Measurements from ENCODE around the gene CHD9.
"Not testable (repeated sequence)": the region's sequence is repeated elsewhere in the genome, so short reads cannot be mapped to it uniquely, and the experiment has no call there.

Gene CHD9

DNA sequence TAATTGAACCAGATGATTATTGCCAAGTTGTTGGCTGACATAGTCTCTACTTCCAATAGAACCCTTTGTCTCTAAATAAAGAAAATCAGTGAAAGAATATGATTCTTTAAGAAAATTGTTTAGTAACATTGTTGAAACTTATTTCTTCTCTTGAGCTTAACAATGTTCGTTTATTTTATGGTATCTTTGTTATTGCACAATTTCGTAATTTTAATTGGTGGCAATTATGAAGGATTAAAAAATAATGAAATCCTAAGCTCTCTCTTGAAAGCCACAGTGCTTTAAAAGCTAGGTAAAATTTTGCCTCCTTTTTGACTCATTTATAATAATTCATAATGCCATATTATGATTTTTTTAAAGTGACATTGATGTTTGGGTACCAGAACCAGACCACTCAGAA is 230.4 kb downstream of the CHD9 start:
- H3K4me3 ChIP-seq (ENCODE audit: low read length), result no peak overlapping the region
- H3K36me3 ChIP-seq (ENCODE audit: control insufficient read depth, insufficient read depth, low read length), result peaks cover 8% of the 10 kb centered on the region
- H3K9ac ChIP-seq (ENCODE audit: low read length), result no peak overlapping the region
- no peaks in the 10 kb centered on the region for H3K4me1 ChIP-seq (ENCODE audit: control insufficient read depth, insufficient read depth, low read length)
- no peaks in the 10 kb centered on the region for H3K9me3 ChIP-seq (ENCODE audit: control insufficient read depth, low read length)
- H3K27me3 ChIP-seq (ENCODE audit: control insufficient read depth, insufficient read depth, low read length), result no peaks in the 10 kb centered on the region

DNA sequence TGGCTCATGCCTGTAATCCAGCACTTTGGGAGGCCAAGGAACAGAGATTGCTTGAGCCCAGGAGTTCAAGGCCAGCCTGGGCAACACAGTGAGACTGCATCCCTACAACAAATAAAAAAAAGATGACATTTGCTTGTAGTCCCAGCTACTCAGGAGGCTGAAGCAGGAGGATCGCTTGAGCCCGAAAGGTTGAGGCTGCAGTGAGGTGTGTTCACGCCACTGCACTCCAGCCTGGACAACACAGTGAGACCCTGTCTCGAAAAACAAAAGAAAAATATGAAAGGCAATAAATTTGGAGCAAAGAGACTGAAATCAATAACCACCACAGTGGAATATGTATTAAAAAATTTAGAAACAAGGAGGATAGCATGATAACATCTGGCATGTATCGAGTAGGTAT is 235.7 kb downstream of the CHD9 start:
- Histone ChIP-seq H3K9me3 (ENCODE audit: control insufficient read depth, low read length) (no peaks in the 10 kb centered on the region), H3K36me3 (ENCODE audit: control insufficient read depth, insufficient read depth, low read length) (peaks cover 8% of the 10 kb centered on the region), H3K27me3 (ENCODE audit: control insufficient read depth, insufficient read depth, low read length) (no peaks in the 10 kb centered on the region), H3K4me3 (ENCODE audit: low read length) (no peak overlapping the region), H3K4me1 (ENCODE audit: control insufficient read depth, insufficient read depth, low read length) (no peaks in the 10 kb centered on the region), H3K9ac (ENCODE audit: low read length) (no peak overlapping the region)

DNA sequence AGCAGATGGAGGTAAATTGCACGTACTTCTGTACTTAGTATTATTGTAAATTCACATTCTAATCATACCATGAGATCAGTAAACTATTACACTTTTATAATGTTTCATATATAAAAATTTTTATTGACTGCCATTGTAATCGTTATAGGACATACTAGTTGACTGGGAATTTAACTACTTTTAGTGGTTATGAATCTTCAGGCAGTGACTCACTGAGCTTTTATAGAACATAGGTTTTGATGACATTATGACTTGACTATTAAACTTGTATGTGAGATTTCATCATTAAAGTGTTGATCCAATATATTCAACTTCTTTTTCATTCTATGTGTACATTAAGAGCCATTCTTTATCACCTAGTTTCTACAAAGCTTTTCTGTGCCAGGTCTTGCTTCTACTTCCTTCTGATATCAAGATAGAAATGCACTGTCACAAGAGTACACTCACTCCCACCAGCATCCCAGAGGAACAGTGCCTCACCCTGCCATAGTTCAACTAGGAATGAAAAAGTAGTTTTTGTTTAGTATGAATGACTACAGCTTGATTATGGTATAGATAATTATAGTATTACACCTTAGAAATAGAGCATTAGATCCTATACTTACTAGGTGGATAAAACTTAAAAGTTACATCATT is 237.1 kb downstream of the CHD9 start:
- H3K4me3 ChIP-seq (ENCODE audit: low read length), result no peak overlapping the region
- H3K27me3 ChIP-seq (ENCODE audit: control insufficient read depth, insufficient read depth, low read length), result no peaks in the 10 kb centered on the region
- no peaks in the 10 kb centered on the region for H3K4me1 ChIP-seq (ENCODE audit: control insufficient read depth, insufficient read depth, low read length)
- peaks cover 4% of the 10 kb centered on the region for H3K36me3 ChIP-seq (ENCODE audit: control insufficient read depth, insufficient read depth, low read length)
- no peak overlapping the region for H3K9ac ChIP-seq (ENCODE audit: low read length)
- H3K9me3 ChIP-seq (ENCODE audit: control insufficient read depth, low read length), result no peaks in the 10 kb centered on the region

DNA sequence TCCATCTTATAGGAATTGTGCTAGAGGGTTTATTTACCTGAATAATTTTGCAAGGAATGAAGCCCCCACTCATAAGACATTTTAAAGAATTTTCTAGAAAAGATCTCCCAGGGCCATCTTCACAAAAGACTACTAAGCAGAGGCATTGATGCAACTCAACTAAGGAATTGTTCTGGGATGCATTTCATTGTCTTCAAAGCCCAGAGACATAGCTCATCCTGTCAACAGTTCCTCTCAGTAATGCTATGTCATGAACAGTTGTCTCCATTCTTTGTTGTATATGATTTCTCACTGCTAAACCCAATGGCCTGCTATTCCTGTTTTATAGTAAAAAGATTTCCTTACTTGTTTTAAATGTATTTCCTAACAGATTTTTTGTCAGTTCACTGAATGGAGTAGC is 242.7 kb downstream of the CHD9 start:
- H3K27me3 ChIP-seq (ENCODE audit: control insufficient read depth, insufficient read depth, low read length), result no peaks in the 10 kb centered on the region
- no peak overlapping the region for H3K9ac ChIP-seq (ENCODE audit: low read length)
- peaks cover 8% of the 10 kb centered on the region for H3K36me3 ChIP-seq (ENCODE audit: control insufficient read depth, insufficient read depth, low read length)

DNA sequence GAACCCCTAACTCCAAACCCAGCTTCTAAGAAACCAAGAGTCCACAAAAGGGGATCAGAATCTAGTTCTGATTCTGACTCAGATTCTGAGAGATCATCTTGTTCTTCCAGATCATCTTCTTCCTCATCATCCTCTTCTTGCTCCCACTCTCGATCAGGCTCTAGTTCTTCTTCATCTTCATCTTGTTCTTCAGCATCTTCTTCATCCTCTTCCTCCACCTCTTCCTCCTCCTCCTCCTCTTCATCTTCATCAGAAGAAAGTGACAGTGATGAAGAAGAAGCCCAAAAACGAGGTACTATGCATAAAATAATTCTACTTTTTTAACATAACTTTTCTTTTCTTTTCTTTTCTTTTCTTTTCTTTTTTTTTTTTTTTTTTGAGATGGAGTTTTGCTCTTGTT is 249.5 kb downstream of the CHD9 start:
- Histone ChIP-seq H3K36me3 (ENCODE audit: control insufficient read depth, insufficient read depth, low read length) (peaks cover 6% of the 10 kb centered on the region), H3K9me3 (ENCODE audit: control insufficient read depth, low read length) (no peaks in the 10 kb centered on the region), H3K27me3 (ENCODE audit: control insufficient read depth, insufficient read depth, low read length) (no peaks in the 10 kb centered on the region), H3K4me3 (ENCODE audit: low read length) (no peak overlapping the region), H3K9ac (ENCODE audit: low read length) (no peak overlapping the region), H3K4me1 (ENCODE audit: control insufficient read depth, insufficient read depth, low read length) (no peaks in the 10 kb centered on the region)

More for the DNA sequence above, 242.7 kb downstream of the CHD9 start:
- H3K4me1 ChIP-seq (ENCODE audit: control insufficient read depth, insufficient read depth, low read length), result no peaks in the 10 kb centered on the region
- H3K4me3 ChIP-seq (ENCODE audit: low read length), result no peak overlapping the region
- no peaks in the 10 kb centered on the region for H3K9me3 ChIP-seq (ENCODE audit: control insufficient read depth, low read length)

DNA sequence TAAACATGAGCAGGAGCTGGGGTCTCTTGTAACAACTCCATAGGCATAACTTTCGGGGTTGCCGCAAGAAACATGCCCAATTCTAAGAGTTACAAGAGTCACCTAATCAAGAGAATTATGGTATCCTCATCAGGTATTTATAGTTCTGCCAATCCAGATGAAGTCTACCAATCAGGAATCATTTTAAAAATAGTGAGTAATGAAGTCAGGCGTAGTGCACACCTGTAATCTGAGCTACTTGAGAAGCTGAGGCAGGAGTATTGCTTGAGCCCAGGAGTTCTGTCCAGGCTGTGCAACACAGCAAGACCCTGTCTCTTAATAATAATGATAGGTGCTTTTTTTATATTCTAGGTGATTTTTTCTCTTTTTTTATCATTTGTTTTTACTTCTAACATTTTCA is 251.0 kb downstream of the CHD9 start:
- H3K36me3 ChIP-seq (ENCODE audit: control insufficient read depth, insufficient read depth, low read length), result no peaks in the 10 kb centered on the region
- no peaks in the 10 kb centered on the region for H3K4me1 ChIP-seq (ENCODE audit: control insufficient read depth, insufficient read depth, low read length)
- no peaks in the 10 kb centered on the region for H3K9me3 ChIP-seq (ENCODE audit: control insufficient read depth, low read length)

DNA sequence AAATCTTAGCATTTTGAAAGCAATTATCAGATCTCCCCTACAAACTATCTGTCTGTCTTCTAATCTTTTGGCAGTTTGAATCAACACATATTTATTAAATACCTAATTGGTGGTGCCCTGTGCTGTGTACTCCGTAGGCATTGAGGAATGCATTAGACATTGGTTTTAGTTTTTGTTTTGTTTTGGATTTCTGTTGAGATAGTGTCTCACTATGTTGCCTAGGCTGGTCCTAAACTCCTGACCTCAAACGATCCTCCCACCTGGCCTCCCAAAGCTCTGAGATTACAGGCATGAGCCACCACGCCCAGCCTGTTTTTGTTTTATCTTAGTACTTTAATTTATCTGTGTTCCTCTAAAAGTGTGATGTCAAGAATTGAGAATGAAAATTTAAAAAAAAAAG is 254.7 kb downstream of the CHD9 start:
- no peaks in the 10 kb centered on the region for H3K27me3 ChIP-seq (ENCODE audit: control insufficient read depth, insufficient read depth, low read length)
- no peak overlapping the region for H3K4me3 ChIP-seq (ENCODE audit: low read length)
- H3K9me3 ChIP-seq (ENCODE audit: control insufficient read depth, low read length), result no peaks in the 10 kb centered on the region
- no peak overlapping the region for H3K9ac ChIP-seq (ENCODE audit: low read length)
- no peaks in the 10 kb centered on the region for H3K4me1 ChIP-seq (ENCODE audit: control insufficient read depth, insufficient read depth, low read length)
- no peaks in the 10 kb centered on the region for H3K36me3 ChIP-seq (ENCODE audit: control insufficient read depth, insufficient read depth, low read length)

More for the DNA sequence above, 251.0 kb downstream of the CHD9 start:
- Histone ChIP-seq H3K4me3 (ENCODE audit: low read length) (no peak overlapping the region), H3K27me3 (ENCODE audit: control insufficient read depth, insufficient read depth, low read length) (no peaks in the 10 kb centered on the region), H3K9ac (ENCODE audit: low read length) (no peak overlapping the region)

DNA sequence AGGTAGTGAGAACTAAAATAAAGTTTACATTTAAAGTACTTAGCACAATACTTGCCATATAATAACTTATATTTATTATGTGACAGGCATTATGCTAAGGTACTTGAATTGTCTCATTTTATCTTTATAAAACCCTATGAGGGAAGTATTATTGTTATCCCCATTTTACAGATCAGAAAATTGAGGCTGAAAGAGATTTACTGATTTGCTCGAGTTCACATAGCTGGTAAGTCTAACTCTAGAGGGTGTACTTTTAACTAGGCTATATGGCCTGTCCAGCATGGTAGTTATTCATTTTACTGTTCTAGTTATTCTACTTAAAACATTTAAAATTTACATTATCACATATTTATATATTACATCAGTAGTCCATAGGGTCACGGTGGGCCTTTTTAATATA is 266.2 kb downstream of the CHD9 start:
- no peaks in the 10 kb centered on the region for H3K27me3 ChIP-seq (ENCODE audit: control insufficient read depth, insufficient read depth, low read length)
- no peaks in the 10 kb centered on the region for H3K9me3 ChIP-seq (ENCODE audit: control insufficient read depth, low read length)
- H3K4me1 ChIP-seq (ENCODE audit: control insufficient read depth, insufficient read depth, low read length), result no peaks in the 10 kb centered on the region
- no peak overlapping the region for H3K4me3 ChIP-seq (ENCODE audit: low read length)
- H3K9ac ChIP-seq (ENCODE audit: low read length), result no peak overlapping the region
- peaks cover 10% of the 10 kb centered on the region for H3K36me3 ChIP-seq (ENCODE audit: control insufficient read depth, insufficient read depth, low read length)

DNA sequence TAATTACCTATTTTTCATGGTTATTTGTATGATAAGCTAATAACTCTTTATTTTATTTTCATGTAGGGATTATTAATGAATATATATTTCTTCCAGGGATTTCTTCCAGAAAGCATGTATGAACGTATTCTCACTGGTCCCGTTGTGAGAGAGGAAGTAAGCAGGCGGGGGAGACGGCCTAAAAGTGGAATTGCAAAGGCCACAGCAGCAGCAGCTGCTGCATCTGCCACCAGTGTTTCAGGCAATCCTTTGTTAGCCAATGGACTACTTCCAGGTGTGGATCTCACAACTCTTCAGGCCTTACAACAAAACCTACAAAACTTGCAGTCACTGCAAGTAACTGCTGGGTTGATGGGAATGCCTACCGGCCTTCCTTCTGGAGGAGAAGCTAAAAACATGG is 269.1 kb downstream of the CHD9 start:
- Histone ChIP-seq H3K9ac (ENCODE audit: low read length) (no peak overlapping the region), H3K4me1 (ENCODE audit: control insufficient read depth, insufficient read depth, low read length) (no peaks in the 10 kb centered on the region), H3K4me3 (ENCODE audit: low read length) (no peak overlapping the region), H3K9me3 (ENCODE audit: control insufficient read depth, low read length) (no peaks in the 10 kb centered on the region), H3K36me3 (ENCODE audit: control insufficient read depth, insufficient read depth, low read length) (peaks cover 10% of the 10 kb centered on the region), H3K27me3 (ENCODE audit: control insufficient read depth, insufficient read depth, low read length) (no peaks in the 10 kb centered on the region)

DNA sequence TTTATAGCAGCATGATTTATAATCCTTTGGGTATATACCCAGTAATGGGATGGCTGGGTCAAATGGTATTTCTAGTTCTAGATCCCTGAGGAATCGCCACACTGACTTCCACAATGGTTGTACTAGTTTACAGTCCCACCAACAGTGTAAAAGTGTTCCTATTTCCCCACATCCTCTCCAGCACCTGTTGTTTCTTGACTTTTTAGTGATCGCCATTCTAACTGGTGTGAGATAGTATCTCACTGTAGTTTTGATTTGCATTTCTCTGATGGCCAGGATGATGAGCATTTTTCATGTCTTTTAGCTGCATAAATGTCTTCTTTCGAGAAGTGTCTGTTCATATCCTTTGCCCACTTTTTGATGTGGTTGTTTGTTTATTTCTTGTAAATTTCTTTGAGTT is 276.2 kb downstream of the CHD9 start:
- not testable (repeated sequence) for H3K4me3 ChIP-seq (ENCODE audit: low read length); H3K9me3 ChIP-seq (ENCODE audit: control insufficient read depth, low read length); H3K36me3 ChIP-seq (ENCODE audit: control insufficient read depth, insufficient read depth, low read length); H3K27me3 ChIP-seq (ENCODE audit: control insufficient read depth, insufficient read depth, low read length); H3K9ac ChIP-seq (ENCODE audit: low read length); H3K4me1 ChIP-seq (ENCODE audit: control insufficient read depth, insufficient read depth, low read length)

DNA sequence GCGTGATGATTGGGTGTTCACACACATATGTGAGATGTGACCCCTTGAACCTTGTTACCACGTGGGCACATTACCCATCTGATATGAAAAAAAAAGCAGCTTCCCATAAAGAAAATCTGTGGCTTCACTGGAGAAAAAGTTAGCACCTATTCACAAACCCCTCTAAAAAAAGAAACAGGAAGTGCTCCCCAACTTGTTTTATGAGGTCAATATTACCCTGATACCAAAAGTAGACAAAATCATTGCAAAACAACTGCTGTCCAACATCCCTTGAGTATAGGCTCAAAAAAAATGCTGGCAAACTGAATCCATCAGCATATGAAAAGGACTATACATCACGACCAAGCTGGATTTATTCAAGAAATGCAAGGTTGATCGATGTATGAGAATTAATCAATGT is 279.8 kb downstream of the CHD9 start:
- H3K4me1 ChIP-seq (ENCODE audit: control insufficient read depth, insufficient read depth, low read length), result no peaks in the 10 kb centered on the region
- no peaks in the 10 kb centered on the region for H3K9me3 ChIP-seq (ENCODE audit: control insufficient read depth, low read length)
- H3K27me3 ChIP-seq (ENCODE audit: control insufficient read depth, insufficient read depth, low read length), result no peaks in the 10 kb centered on the region

DNA sequence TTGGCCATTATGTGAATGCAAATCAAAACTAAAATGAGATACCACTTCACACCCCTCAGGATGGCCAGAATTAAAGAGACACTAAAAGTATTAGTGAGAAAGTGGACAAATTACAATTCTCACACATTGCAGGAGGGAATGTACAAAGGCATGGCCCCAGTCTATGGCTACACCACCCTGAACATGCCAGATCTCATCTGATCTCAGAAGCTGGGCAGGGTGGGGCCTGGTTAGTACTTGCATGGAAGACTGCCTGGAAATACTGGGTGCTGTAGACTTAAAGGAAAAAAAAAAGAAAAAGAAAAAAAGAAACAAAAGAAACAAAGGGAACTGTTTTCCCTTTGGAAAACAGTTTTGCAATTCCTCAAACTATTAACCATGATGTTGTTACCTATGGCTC is 282.5 kb downstream of the CHD9 start:
- no peaks in the 10 kb centered on the region for H3K27me3 ChIP-seq (ENCODE audit: control insufficient read depth, insufficient read depth, low read length)
- H3K4me1 ChIP-seq (ENCODE audit: control insufficient read depth, insufficient read depth, low read length), result no peaks in the 10 kb centered on the region
- no peak overlapping the region for H3K4me3 ChIP-seq (ENCODE audit: low read length)
- no peaks in the 10 kb centered on the region for H3K9me3 ChIP-seq (ENCODE audit: control insufficient read depth, low read length)
- no peak overlapping the region for H3K9ac ChIP-seq (ENCODE audit: low read length)
- no peaks in the 10 kb centered on the region for H3K36me3 ChIP-seq (ENCODE audit: control insufficient read depth, insufficient read depth, low read length)

More for the DNA sequence above, 279.8 kb downstream of the CHD9 start:
- Histone ChIP-seq H3K36me3 (ENCODE audit: control insufficient read depth, insufficient read depth, low read length) (no peaks in the 10 kb centered on the region), H3K4me3 (ENCODE audit: low read length) (no peak overlapping the region), H3K9ac (ENCODE audit: low read length) (no peak overlapping the region)

DNA sequence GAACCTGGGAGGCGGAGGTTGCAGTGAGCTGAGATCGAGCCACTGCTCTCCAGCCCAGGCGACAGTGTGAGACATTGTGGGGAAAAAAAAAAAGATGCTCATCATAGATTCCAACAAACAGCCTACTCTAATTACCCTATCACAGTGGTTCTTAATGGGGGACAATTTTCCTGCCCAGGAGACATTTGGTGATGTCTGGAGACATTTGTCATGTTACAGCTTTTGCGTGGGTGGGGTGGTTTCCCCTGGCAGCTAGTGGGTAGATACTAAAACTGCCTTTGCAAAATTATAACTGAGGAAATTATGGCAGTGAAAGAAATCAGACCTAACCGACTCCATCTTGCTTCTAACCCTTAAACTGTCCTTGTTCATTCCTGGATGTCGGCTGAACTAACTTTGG is 287.0 kb downstream of the CHD9 start:
- Histone ChIP-seq H3K9me3 (ENCODE audit: control insufficient read depth, low read length) (no peaks in the 10 kb centered on the region), H3K9ac (ENCODE audit: low read length) (no peak overlapping the region), H3K4me3 (ENCODE audit: low read length) (no peak overlapping the region), H3K27me3 (ENCODE audit: control insufficient read depth, insufficient read depth, low read length) (no peaks in the 10 kb centered on the region), H3K36me3 (ENCODE audit: control insufficient read depth, insufficient read depth, low read length) (no peaks in the 10 kb centered on the region), H3K4me1 (ENCODE audit: control insufficient read depth, insufficient read depth, low read length) (no peaks in the 10 kb centered on the region)
